ENCODE results near the gene ALDH1A2.

- TF ChIP-seq POLR2AphosphoS5 (IDR thresholded peaks at IDR 0.05; ENCODE audit: low read depth, low read length), result no peak
- no peak for TF ChIP-seq POLR2A (IDR thresholded peaks at IDR 0.05; ENCODE audit: low read depth, low read length)
- TF ChIP-seq TAF1 (IDR thresholded peaks at IDR 0.05; ENCODE audit: borderline replicate concordance, low read depth, low read length), result no peak
Observed at GRCh38 chr15:57927091-57927631, 138.3 kb downstream of the ALDH1A2 start.

All from GM12892 (cell line).